Mesodermal cell (in vitro differentiated cells): ENCODE data around the gene POLA1.

Source experiments
- H3K27ac ChIP-seq: 2 replicates; pipeline ENCODE4 v1.7.0; 2013; ENCODE audit warnings: mild to moderate bottlenecking, low read depth, low read length, moderate library complexity; ENCODE audit not compliant: severe bottlenecking
- H3K36me3 ChIP-seq: 2 replicates; pipeline ENCODE4 v1.7.1; 2013; ENCODE audit warnings: mild to moderate bottlenecking, low read length, moderate library complexity; ENCODE audit not compliant: control insufficient read depth, insufficient read depth
- H3K4me1 ChIP-seq: one replicate; pipeline ENCODE4 v1.7.1; 2013; ENCODE audit warnings: mild to moderate bottlenecking, low read length; ENCODE audit not compliant: insufficient read depth, control insufficient read depth, poor library complexity, severe bottlenecking
- H3K4me3 ChIP-seq: 2 replicates; pipeline ENCODE4 v1.7.0; 2013; ENCODE audit warnings: low read length, control low read depth, mild to moderate bottlenecking; ENCODE audit not compliant: insufficient read depth, poor library complexity, severe bottlenecking; ENCODE audit errors: extremely low read depth
- H3K9me3 ChIP-seq: 2 replicates; pipeline ENCODE4 v1.7.1; 2013; ENCODE audit warnings: mild to moderate bottlenecking, low read length, moderate library complexity; ENCODE audit not compliant: control insufficient read depth
- WGBS, 2 experiments: methylation state at CpG; one replicate each; pipeline ENCODE4 v1.1.5; 2013; ENCODE audit warnings: missing lambda C conversion rate in 2 of 2; ENCODE audit not compliant: insufficient coverage in 2 of 2; 5-methylcytosine and 5-hydroxymethylcytosine counted together

Gene POLA1

GRCh38 chrX:25014366-25014838, 320.7 kb downstream of the POLA1 start:
- Histone ChIP-seq H3K4me3 (no peak overlapping the region), H3K36me3 (no peaks in the 10 kb centered on the region), H3K9me3 (no peaks in the 10 kb centered on the region), H3K27ac (no peak overlapping the region), H3K4me1 (peaks cover 8% of the 10 kb centered on the region)
- 0 to 2% methylated on average over 2 to 10 of the region's 19 CpGs for WGBS, 2 experiments

- Histone ChIP-seq H3K9me3 (no peaks in the 10 kb centered on the region), H3K27ac (no peak within 1 kb of the TSS), H3K36me3 (no peaks in the 10 kb centered on the region), H3K4me3 (no peak within 1 kb of the TSS), H3K4me1 (peaks cover 8% of the 10 kb centered on the region)
- WGBS, 2 experiments, result 0 to 3% methylated on average over 17 to 20 of the region's 58 CpGs
Observed at GRCh38 chrX:25015486-25016360, 322.0 kb downstream of the POLA1 start, which contains the start of gene ARX. TSS of gene ARX (minus strand) at chrX:25015965. CDS start at chrX:25015737, 228 bp downstream.

GRCh38 chrX:25016361-25016671, 322.6 kb downstream of the POLA1 start:
- no peaks in the 10 kb centered on the region for H3K36me3 ChIP-seq
- H3K27ac ChIP-seq, result no peak overlapping the region
- H3K9me3 ChIP-seq, result no peaks in the 10 kb centered on the region
- H3K4me1 ChIP-seq, result peaks cover 12% of the 10 kb centered on the region
- H3K4me3 ChIP-seq, result no peak overlapping the region
- 5 to 6% methylated on average over 13 to 15 of the region's 20 CpGs for WGBS, 2 experiments

GRCh38 chrX:25016938-25017598, 323.4 kb downstream of the POLA1 start:
- no peak overlapping the region for H3K27ac ChIP-seq
- no peaks in the 10 kb centered on the region for H3K9me3 ChIP-seq
- H3K4me1 ChIP-seq, result peaks cover 12% of the 10 kb centered on the region
- WGBS, 2 experiments, result 10% methylated on average over 6 of the region's 17 CpGs; no CpG with 5 or more reads in 1 of the 2 experiments
- H3K4me3 ChIP-seq, result no peak overlapping the region
- H3K36me3 ChIP-seq, result no peaks in the 10 kb centered on the region

GRCh38 chrX:25017667-25018247, 324.0 kb downstream of the POLA1 start:
- 0% methylated on average over 2 to 4 of the region's 32 CpGs for WGBS, 2 experiments
- no peaks in the 10 kb centered on the region for H3K36me3 ChIP-seq
- H3K4me3 ChIP-seq, result no peak overlapping the region
- H3K4me1 ChIP-seq, result peaks cover 12% of the 10 kb centered on the region
- no peaks in the 10 kb centered on the region for H3K9me3 ChIP-seq
- no peak overlapping the region for H3K27ac ChIP-seq

GRCh38 chrX:25018682-25019081, 325.0 kb downstream of the POLA1 start:
- Histone ChIP-seq H3K4me3 (no peak overlapping the region), H3K9me3 (no peaks in the 10 kb centered on the region), H3K36me3 (no peaks in the 10 kb centered on the region), H3K27ac (no peak overlapping the region), H3K4me1 (peaks cover 12% of the 10 kb centered on the region)
- WGBS, 2 experiments, result no CpG with 5 or more reads among the region's 3 CpGs

GRCh38 chrX:25019707-25020390, 326.1 kb downstream of the POLA1 start:
- H3K9me3 ChIP-seq, result no peaks in the 10 kb centered on the region
- peaks cover 12% of the 10 kb centered on the region for H3K4me1 ChIP-seq
- no peaks in the 10 kb centered on the region for H3K36me3 ChIP-seq
- no peak overlapping the region for H3K4me3 ChIP-seq
- no peak overlapping the region for H3K27ac ChIP-seq
- 0% methylated on average over 4 of the region's 22 CpGs; no CpG with 5 or more reads in 1 of the 2 experiments for whole genome bisulfite sequencing, 2 experiments

GRCh38 chrX:25020391-25020904, 326.7 kb downstream of the POLA1 start:
- Histone ChIP-seq H3K9me3 (no peaks in the 10 kb centered on the region), H3K27ac (no peak overlapping the region), H3K4me1 (peaks cover 12% of the 10 kb centered on the region), H3K36me3 (no peaks in the 10 kb centered on the region), H3K4me3 (no peak overlapping the region)
- 0% methylated on average over 5 of the region's 27 CpGs; no CpG with 5 or more reads in 1 of the 2 experiments for WGBS, 2 experiments

GRCh38 chrX:25020905-25021449, 327.3 kb downstream of the POLA1 start:
- H3K36me3 ChIP-seq, result no peaks in the 10 kb centered on the region
- no peaks in the 10 kb centered on the region for H3K9me3 ChIP-seq
- H3K4me1 ChIP-seq, result peaks cover 12% of the 10 kb centered on the region
- 0% methylated on average over 3 of the region's 35 CpGs; no CpG with 5 or more reads in 1 of the 2 experiments for WGBS, 2 experiments
- H3K4me3 ChIP-seq, result no peak overlapping the region
- no peak overlapping the region for H3K27ac ChIP-seq
